Muscle layer of colon (tissue), 2 donors: ENCODE data around the gene KRTAP10-3.

Source experiments
- H3K27ac ChIP-seq: one replicate; pipeline ENCODE4 v1.7.0; 2013; ENCODE audit warnings: low read depth, mild to moderate bottlenecking, low read length, moderate library complexity
- H3K27me3 ChIP-seq, 2 donors: one replicate each; pipeline ENCODE4 v1.7.0; 2013; ENCODE audit warnings: low read length in 2 of 2, mild to moderate bottlenecking in 2 of 2; ENCODE audit not compliant: insufficient read depth in 2 of 2, control insufficient read depth in 1 of 2
- H3K36me3 ChIP-seq: one replicate; pipeline ENCODE4 v1.7.0; 2013; ENCODE audit warnings: mild to moderate bottlenecking, low read length; ENCODE audit not compliant: insufficient read depth
- H3K4me1 ChIP-seq: one replicate; pipeline ENCODE4 v1.7.0; 2013; ENCODE audit warnings: mild to moderate bottlenecking, low read length; ENCODE audit not compliant: insufficient read depth
- H3K4me3 ChIP-seq, 2 donors: one replicate each; pipeline ENCODE4 v1.7.0; 2013; ENCODE audit warnings: low read length in 2 of 2, low read depth in 1 of 2, mild to moderate bottlenecking in 1 of 2, moderate library complexity in 1 of 2
- H3K9ac ChIP-seq: one replicate; pipeline ENCODE4 v1.7.0; 2013; ENCODE audit warnings: low read length
- H3K9me3 ChIP-seq: one replicate; pipeline ENCODE4 v1.7.0; 2013; ENCODE audit warnings: mild to moderate bottlenecking, low read length
- donor health status: abdominal sarcoma.
- donor health status: Adenocarcinoma of cecum.

KRTAP10-3 gene

DNA sequence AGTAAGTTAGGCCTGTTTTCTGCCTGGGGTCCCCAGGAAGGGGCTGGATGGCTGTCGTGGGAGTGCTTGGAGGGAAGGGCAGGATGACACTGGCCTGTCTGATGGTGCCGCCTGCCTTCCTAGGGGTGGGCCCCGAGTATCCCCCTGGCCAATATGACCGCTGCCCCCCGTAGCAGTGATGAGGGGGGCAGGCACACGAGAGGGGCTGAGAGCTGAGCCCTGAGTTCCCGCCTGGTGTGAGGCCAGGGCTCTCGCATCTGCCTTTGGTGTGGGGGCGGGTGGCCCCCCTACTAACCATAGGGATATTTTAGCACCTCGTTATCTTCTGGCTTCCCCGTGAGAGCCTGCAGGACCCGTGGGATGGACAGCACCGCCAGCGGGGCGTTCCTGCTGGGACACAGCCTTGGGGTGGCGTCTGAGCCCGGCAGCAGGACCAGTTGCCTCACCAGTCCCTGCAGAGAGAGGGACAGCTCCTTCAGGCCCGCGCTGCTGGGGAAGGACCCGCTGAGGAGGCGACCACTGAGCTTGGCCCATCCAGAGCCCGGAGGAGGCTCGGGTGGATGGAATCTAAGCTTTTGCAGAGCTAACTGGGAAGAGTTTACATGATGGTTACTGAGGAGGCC lies 29.0 kb downstream of the KRTAP10-3 start:
- Histone ChIP-seq H3K9me3 (no peaks in the 10 kb centered on the region), H3K4me3 (no peak overlapping the region), H3K9ac (no peak overlapping the region), H3K4me1 (no peaks in the 10 kb centered on the region), H3K36me3 (no peaks in the 10 kb centered on the region), H3K27ac (no peak overlapping the region), H3K27me3 (no peaks in the 10 kb centered on the region)

DNA sequence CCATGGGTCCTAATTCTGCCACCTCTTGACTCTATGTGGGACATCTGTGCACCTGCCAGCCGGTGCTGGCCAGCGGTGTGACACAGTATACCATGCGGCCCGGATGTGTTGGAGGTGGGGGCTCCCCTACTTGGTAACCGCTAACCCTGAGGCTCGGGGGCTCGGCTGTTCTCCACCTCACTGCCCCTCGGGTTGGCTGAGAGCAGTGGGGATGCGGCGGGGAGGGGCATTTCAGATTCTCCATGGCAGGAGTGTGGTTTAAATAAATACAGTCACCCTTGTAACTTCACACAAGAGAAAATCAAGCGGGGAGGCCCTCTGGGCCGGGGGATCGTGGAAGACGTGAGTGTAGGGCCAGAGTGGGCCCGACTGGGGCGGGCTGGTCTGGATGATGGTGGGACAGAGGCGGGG lies 29.6 kb downstream of the KRTAP10-3 start:
- Histone ChIP-seq H3K4me3 (no peak overlapping the region), H3K9me3 (no peaks in the 10 kb centered on the region), H3K27me3 (no peaks in the 10 kb centered on the region), H3K36me3 (no peaks in the 10 kb centered on the region), H3K9ac (no peak overlapping the region), H3K27ac (no peak overlapping the region), H3K4me1 (no peaks in the 10 kb centered on the region)

DNA sequence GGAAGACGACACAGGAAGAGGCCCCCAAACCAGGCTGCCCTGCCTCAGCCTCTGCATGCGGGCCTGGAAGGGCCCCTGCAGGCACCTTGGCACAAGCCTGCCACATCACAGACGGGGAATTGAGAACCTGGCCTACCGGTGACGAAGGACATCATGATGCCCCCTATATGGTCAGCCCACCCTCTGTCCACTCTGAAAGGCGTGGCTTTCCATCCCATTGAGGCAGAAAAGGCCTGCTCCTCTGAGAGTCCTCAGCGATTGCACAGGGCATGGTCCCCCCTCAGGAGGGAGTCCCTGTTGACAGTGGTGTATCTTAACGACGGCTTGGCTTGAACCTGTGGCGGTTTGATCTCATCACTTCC lies 30.0 kb downstream of the KRTAP10-3 start:
- Histone ChIP-seq H3K9me3 (no peaks in the 10 kb centered on the region), H3K27ac (no peak overlapping the region), H3K9ac (no peak overlapping the region), H3K4me1 (no peaks in the 10 kb centered on the region), H3K4me3 (no peak overlapping the region), H3K27me3 (no peaks in the 10 kb centered on the region), H3K36me3 (no peaks in the 10 kb centered on the region)

DNA sequence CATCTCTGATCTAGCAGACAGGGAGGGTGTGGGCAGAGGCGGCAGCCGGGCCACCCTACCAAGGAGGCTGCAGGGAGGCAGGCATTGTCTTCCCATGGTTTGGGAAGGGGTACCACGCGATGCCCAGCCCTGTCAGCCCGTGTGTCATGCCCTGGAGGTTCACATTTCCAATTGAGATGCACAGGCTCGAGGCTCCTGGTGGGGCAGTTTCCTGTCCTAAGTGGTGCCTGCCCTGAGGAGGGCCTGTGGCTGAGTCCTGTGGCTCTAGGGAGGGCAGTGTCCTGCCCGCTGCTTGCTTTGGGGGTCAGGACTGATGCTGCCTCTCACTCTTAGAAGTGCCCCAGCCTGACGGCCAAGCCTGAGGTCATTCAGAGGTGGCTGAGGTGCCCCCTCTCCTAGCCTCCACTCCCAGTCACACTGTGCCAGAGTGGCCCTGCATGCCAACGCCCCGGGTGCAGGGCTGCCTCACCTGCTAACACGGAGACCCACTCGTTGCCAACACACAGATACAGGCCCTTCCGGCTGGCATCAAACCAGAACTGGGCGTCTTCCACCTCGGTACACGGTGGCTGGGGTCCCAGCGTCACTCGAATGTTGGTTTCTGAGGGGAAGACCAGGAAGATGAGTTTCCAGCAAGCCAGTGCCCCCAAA lies 30.5 kb downstream of the KRTAP10-3 start:
- Histone ChIP-seq H3K9me3 (no peaks in the 10 kb centered on the region), H3K9ac (no peak overlapping the region), H3K36me3 (no peaks in the 10 kb centered on the region), H3K27ac (no peak overlapping the region), H3K4me1 (no peaks in the 10 kb centered on the region), H3K4me3 (no peak overlapping the region), H3K27me3 (no peaks in the 10 kb centered on the region)

DNA sequence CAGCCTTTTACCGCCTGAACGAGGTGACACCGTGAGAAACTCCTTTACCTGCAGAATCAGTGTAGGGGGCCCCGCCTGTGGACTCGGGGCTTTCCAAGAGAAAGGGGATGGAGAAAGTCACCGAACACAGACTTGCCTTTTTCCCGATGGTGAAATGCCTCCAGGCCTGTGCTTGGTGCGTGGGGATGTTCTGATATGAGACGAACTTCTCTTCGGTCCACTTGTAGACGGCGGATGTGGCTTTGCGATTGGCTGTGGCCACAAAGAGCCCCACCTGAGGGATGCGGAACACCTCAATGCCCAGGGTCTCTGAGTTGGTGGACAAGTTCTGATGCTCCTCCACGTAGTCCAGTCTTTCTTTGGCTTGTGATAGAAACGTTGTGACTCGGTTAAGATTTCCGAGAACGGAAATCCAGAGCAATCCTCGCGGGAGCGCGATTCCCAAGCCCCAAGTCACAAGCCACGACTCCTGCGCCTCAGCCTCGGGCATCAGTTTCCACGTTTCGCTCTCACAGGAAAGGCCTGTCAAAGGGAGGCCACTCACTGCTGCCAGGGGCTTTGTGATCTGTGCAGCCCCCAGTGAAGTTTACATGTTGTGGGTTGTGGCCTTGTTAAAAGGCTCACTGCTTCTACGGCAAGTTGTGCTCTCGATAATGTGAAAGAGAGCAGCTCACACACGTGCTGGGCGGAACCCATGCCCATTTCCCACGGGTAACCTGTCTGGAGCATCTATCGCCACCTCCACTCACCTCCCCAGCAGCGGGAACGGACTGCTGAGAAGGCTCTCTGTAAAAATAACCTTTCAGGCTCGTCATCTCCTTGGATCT lies 31.2 kb downstream of the KRTAP10-3 start:
- Histone ChIP-seq H3K4me1 (no peaks in the 10 kb centered on the region), H3K9me3 (no peaks in the 10 kb centered on the region), H3K4me3 (no peak overlapping the region), H3K27me3 (no peaks in the 10 kb centered on the region), H3K36me3 (no peaks in the 10 kb centered on the region), H3K9ac (no peak overlapping the region), H3K27ac (no peak overlapping the region)

DNA sequence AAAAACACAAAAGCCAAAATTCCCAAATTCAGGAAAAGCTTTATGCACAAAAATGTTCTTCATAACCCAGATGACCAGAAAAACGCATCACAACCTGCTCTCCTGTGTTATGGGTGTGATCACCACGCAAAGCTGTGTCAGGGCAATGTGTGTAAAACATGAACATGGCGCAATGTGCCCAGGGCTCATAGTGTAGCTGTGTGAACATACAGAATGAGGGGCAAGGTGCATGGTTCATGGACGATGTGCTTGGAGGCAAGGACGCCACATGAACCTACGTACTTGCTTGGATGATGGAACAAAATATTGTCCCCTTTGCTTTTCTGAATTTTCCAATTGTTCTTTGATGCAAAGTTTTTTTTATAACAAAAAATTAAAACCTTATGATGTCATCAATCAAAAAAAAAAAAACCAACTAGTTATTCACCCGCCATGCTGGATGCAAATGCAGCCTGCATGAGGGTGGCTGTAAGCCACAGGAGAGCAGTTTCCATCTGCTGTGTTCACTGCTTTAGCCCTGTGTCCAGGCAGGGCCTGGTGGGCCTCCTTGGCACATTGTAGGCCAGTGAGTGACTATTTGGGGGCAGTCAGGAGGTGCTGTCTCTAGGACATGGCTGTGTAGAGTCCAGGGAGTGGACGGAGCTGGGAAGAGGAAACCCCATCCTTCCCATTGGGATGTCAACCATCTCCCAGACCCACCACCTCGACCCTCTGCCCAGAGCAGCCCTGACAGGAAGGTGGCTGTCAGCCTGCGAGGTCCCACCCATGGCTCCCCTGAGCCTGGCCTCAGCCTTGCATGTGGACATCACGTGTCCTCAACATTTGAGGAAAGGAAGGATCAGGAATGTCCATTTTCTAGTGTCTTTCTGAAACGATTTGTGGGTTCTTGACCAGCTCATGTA lies 32.2 kb downstream of the KRTAP10-3 start:
- Histone ChIP-seq H3K27me3 (no peaks in the 10 kb centered on the region), H3K4me1 (no peaks in the 10 kb centered on the region), H3K9ac (no peak overlapping the region), H3K27ac (no peak overlapping the region), H3K36me3 (no peaks in the 10 kb centered on the region), H3K9me3 (no peaks in the 10 kb centered on the region), H3K4me3 (no peak overlapping the region)

DNA sequence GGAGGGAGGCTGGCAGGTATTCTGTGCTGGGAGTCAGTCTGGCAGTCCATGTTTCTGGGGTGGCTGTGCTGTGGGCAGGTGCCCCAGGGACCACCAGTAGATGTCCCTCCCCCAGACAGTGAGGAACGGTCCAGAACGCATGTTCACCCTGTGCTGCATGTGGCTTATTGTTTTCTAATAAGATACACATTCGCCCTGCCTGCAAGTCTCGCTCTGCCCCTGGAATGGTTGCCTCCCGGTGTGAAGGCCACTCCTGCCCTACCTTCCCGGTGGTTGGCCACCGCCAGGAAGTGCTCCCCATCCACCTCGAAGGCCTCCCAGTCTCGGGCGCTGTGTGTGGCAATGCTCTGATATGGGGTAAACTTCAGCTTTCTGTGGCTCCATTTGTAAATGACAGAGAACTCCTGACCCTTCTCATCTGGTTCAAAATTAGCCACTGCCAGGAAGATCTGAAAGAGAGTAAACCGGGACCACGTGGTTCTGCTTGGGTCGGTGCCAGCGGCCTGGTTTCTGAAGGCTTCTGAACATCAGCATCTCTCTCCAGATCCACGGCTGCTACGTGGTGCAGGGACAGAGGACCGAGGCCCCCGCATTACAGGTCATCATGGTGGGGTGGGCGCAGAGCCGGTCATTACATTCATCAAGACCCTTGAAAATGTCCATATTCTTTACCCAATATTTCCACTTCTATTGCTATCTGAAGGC lies 33.1 kb downstream of the KRTAP10-3 start:
- no peak overlapping the region for H3K9ac ChIP-seq

DNA sequence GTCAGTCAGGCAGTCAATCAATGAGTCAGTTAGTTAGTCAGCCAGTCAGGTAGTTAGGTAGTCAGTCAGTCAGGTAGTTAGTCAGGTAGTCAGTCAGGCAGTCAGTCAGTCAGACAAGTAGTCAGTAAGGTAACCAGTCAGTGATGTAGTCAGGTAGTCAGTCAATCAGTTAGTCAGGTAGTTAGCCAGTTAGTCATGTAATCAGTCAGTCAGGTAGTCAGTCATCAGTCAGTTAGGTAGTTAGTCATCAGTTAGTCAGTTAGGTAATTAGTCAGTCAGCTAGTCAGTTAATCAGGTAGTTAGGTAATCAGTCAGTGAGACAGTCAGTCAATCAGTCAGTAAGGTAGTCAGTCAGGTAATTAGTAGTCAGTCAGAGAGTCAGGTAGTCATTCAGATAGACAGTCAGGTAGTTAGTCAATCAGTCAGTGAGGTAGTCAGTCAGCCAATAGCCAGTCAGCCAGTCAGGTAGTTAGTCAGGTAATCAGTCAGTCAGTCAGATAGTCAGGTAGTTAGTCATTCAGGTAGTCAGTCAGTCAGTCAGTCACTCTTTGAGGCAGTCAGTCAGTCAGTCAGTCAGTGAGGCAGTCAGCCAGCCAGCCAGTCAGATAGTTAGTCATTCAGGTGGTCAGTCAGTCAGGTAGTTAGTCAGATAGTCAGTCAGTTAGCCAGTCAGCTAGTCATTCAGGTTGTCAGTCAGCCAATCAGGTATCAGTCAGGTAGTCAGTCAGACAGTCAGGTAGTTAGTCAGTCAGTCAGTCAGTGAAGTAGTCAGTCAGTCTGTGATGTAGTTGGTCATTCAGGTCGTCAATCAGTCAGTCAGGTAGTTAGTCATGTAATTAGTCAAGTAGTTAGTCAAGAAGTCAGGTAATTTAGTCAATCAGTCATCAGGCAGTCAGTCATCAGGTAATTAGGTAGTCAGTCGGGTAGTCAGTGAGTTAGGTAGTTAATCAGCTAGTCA lies 33.9 kb downstream of the KRTAP10-3 start:
- Histone ChIP-seq H3K9ac (no peak overlapping the region), H3K36me3 (no peaks in the 10 kb centered on the region), H3K4me3 (no peak overlapping the region), H3K27ac (no peak overlapping the region), H3K27me3 (no peaks in the 10 kb centered on the region), H3K4me1 (no peaks in the 10 kb centered on the region), H3K9me3 (no peaks in the 10 kb centered on the region)

More for the DNA sequence above, 33.1 kb downstream of the KRTAP10-3 start:
- Histone ChIP-seq H3K27ac (no peak overlapping the region), H3K9me3 (no peaks in the 10 kb centered on the region), H3K4me1 (no peaks in the 10 kb centered on the region), H3K27me3 (no peaks in the 10 kb centered on the region), H3K36me3 (no peaks in the 10 kb centered on the region), H3K4me3 (no peak overlapping the region)

DNA sequence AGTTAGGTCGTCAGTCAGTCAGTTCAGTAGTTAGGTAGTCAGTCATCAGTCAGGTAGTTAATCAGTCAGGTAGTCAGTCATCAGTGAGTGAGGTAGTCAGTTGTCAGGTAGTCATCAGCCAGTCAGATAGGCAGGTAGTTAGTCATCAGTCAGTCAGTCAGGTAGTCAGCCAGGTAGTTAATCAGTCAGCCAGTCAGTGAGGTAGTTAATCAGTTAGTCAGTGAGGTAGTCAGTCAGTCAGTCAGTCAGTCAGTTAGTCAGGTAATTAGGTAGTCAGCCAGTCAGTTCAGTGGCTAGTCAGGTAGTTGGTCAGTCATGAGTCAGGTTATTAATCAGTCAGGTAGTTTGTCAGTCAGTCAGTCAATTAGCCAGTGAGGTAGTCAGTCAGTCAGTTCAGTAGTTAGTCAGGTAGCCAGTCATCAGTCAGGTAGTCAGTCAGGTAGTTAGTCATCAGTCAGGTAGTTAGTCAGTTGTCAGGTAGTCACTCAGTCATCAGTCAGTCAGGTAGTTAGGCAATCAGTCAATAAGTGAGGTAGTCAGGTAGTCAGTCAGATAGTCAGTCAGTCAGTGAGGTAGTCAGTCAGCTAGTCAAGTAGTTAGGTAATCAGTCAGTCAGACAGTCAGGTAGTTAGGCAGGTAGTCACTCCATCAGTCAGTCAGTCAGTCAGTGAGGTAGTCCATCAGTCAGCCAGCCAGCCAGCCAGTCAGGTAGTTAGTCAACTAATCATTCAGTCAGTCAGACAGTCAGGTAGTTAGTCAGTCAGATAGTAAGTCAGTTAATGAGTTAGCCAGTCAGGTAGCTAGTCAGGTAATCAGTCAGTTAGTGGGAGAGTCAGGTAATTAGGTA lies 34.8 kb downstream of the KRTAP10-3 start:
- no peaks in the 10 kb centered on the region for H3K27me3 ChIP-seq
- no peaks in the 10 kb centered on the region for H3K9me3 ChIP-seq
- no peak overlapping the region for H3K9ac ChIP-seq
- H3K36me3 ChIP-seq = no peaks in the 10 kb centered on the region
- no peak overlapping the region for H3K27ac ChIP-seq
- H3K4me1 ChIP-seq = no peaks in the 10 kb centered on the region
- H3K4me3 ChIP-seq = no peak overlapping the region
